ENCODE measurements around the gene IDE. TPM values are rescaled to one million over a fixed set of nuclear protein-coding genes. Genes with fewer than 3 reads are reported as not detected.
A peak's percentile ranks its signal among the peaks of the same experiment; 100 is the strongest.

The IDE gene
- total and polyA plus RNA-seq, 9 of the 15 experiments (the other 6 are each of a cell fraction or from before 2014, with no cell fraction given): 10.2 to 50.6 (median 33.2) TPM

GRCh38 chr10:92593619-92594588 lies 20.0 kb upstream of the IDE start (continued):
- TF ChIP-seq, protein P1, sequence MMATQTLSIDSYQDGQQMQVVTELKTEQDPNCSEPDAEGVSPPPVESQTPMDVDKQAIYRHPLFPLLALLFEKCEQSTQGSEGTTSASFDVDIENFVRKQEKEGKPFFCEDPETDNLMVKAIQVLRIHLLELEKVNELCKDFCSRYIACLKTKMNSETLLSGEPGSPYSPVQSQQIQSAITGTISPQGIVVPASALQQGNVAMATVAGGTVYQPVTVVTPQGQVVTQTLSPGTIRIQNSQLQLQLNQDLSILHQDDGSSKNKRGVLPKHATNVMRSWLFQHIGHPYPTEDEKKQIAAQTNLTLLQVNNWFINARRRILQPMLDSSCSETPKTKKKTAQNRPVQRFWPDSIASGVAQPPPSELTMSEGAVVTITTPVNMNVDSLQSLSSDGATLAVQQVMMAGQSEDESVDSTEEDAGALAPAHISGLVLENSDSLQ (IDR thresholded peaks at IDR 0.05): peak; percentile 61
- TF ChIP-seq EWSR1 (IDR thresholded peaks at IDR 0.05; ENCODE audit: borderline replicate concordance, low read depth, partially characterized antibody) (no peak), ATF4 (CRISPR knock-in tag; IDR thresholded peaks at IDR 0.05) (no peak), TEAD4 (IDR thresholded peaks at IDR 0.05; ENCODE audit: low read length) (peak; percentile 4; the same call in 1 of the 2 replicates), TEAD4 (CRISPR knock-in tag; IDR thresholded peaks at IDR 0.05; ENCODE audit: borderline replicate concordance) (no peak), CBFA2T3 (IDR thresholded peaks at IDR 0.05) (no peak), ZSCAN29 (IDR thresholded peaks at IDR 0.05) (peak; percentile 89), PBX2 (CRISPR knock-in tag; IDR thresholded peaks at IDR 0.05; ENCODE audit: low read depth) (no peak), PBX2 (tag; conservative IDR thresholded peaks at IDR 0.05; ENCODE audit: low read depth) (0 out of 2 replicates have a peak, but pooled peaks have one; percentile 27), MEIS2 (IDR thresholded peaks at IDR 0.05; ENCODE audit: partially characterized antibody) (peak; percentile 32), ZNF143 (CRISPR knock-in tag; IDR thresholded peaks at IDR 0.05) (no peak), ZFP36 (IDR thresholded peaks at IDR 0.05; ENCODE audit: low read depth, low read length, partially characterized antibody) (no peak)
- TF ChIP-seq, protein P2, sequence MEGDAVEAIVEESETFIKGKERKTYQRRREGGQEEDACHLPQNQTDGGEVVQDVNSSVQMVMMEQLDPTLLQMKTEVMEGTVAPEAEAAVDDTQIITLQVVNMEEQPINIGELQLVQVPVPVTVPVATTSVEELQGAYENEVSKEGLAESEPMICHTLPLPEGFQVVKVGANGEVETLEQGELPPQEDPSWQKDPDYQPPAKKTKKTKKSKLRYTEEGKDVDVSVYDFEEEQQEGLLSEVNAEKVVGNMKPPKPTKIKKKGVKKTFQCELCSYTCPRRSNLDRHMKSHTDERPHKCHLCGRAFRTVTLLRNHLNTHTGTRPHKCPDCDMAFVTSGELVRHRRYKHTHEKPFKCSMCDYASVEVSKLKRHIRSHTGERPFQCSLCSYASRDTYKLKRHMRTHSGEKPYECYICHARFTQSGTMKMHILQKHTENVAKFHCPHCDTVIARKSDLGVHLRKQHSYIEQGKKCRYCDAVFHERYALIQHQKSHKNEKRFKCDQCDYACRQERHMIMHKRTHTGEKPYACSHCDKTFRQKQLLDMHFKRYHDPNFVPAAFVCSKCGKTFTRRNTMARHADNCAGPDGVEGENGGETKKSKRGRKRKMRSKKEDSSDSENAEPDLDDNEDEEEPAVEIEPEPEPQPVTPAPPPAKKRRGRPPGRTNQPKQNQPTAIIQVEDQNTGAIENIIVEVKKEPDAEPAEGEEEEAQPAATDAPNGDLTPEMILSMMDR (IDR thresholded peaks at IDR 0.05 in 2 of 3, conservative IDR thresholded peaks at IDR 0.05 in 1 of 3; ENCODE audit: insufficient read depth in 2 of 3, low read depth in 1 of 3, low read length in 3 of 3): no peak

Data from K562 (cell line).